Trophoblast cell (in vitro differentiated cells and primary cell): ENCODE measurements around the gene IDH3G.
A peak's percentile ranks its signal among the peaks of the same experiment; 100 is the strongest.

Experiments used
- DNase-seq, 2 donors: peaks; one replicate each; pipeline ENCODE4 v3.0.0-alpha.2; 2016
- H2AFZ ChIP-seq: 2 replicates; pipeline ENCODE4 v1.6.1; 2013; ENCODE audit warnings: low read length, moderate library complexity, mild to moderate bottlenecking; ENCODE audit not compliant: insufficient read depth, poor library complexity
- H2AK5ac ChIP-seq: 2 replicates; pipeline ENCODE4 v1.6.1; 2013; ENCODE audit warnings: mild to moderate bottlenecking, low read length
- H2BK120ac ChIP-seq: 2 replicates; pipeline ENCODE4 v1.6.1; 2013; ENCODE audit warnings: low read length, mild to moderate bottlenecking, moderate library complexity; ENCODE audit not compliant: insufficient read depth, poor library complexity
- H2BK12ac ChIP-seq: 2 replicates; pipeline ENCODE4 v1.6.1; 2013; ENCODE audit warnings: mild to moderate bottlenecking, low read length, moderate library complexity
- H2BK5ac ChIP-seq: 2 replicates; pipeline ENCODE4 v1.6.1; 2013; ENCODE audit warnings: low read length, low read depth, moderate library complexity, mild to moderate bottlenecking; ENCODE audit not compliant: poor library complexity
- H3K14ac ChIP-seq: 2 replicates; pipeline ENCODE4 v1.6.1; 2013; ENCODE audit warnings: mild to moderate bottlenecking, low read length
- H3K18ac ChIP-seq: 2 replicates; pipeline ENCODE4 v1.6.1; 2013; ENCODE audit warnings: mild to moderate bottlenecking, low read length
- H3K23ac ChIP-seq: 2 replicates; pipeline ENCODE4 v1.6.1; 2013; ENCODE audit warnings: low read length
- H3K27ac ChIP-seq: 2 replicates; pipeline ENCODE4 v1.5.1; 2013; ENCODE audit warnings: low read depth, mild to moderate bottlenecking, inconsistent platforms, low read length, moderate library complexity
- H3K27me3 ChIP-seq: 2 replicates; pipeline ENCODE4 v1.6.1; 2013; ENCODE audit warnings: inconsistent platforms, mild to moderate bottlenecking, low read length, moderate library complexity; ENCODE audit not compliant: insufficient read depth
- H3K36me3 ChIP-seq, 2 experiments: 1 replicate in 1 of 2; 2 replicates in 1 of 2; pipeline ENCODE4 v1.6.1; 2013; ENCODE audit warnings: low read length in 2 of 2, mild to moderate bottlenecking in 2 of 2, moderate library complexity in 1 of 2; ENCODE audit not compliant: insufficient read depth in 2 of 2, control insufficient read depth in 1 of 2
- H3K4ac ChIP-seq: 2 replicates; pipeline ENCODE4 v1.6.1; 2013; ENCODE audit warnings: low read depth, mild to moderate bottlenecking, low read length, moderate library complexity
- H3K4me1 ChIP-seq, 2 experiments: 1 replicate in 1 of 2; 2 replicates in 1 of 2; pipeline ENCODE4 v1.6.1; 2013; ENCODE audit warnings: low read length in 2 of 2, mild to moderate bottlenecking in 2 of 2, moderate library complexity in 1 of 2; ENCODE audit not compliant: insufficient read depth in 2 of 2, control insufficient read depth in 1 of 2
- H3K4me2 ChIP-seq: 2 replicates; pipeline ENCODE4 v1.6.1; 2013; ENCODE audit warnings: inconsistent platforms, mild to moderate bottlenecking, low read length, moderate library complexity
- H3K4me3 ChIP-seq: 2 replicates; pipeline ENCODE4 v1.5.1; 2013; ENCODE audit warnings: mild to moderate bottlenecking, low read depth, low read length, inconsistent platforms
- H3K79me1 ChIP-seq: one replicate; pipeline ENCODE4 v1.6.1; 2013; ENCODE audit warnings: low read length
- H3K79me2 ChIP-seq: 2 replicates; pipeline ENCODE4 v1.6.1; 2013; ENCODE audit warnings: low read length, mild to moderate bottlenecking; ENCODE audit not compliant: control insufficient read depth, insufficient read depth, poor library complexity
- H3K9ac ChIP-seq: 2 replicates; pipeline ENCODE4 v1.6.1; 2013; ENCODE audit warnings: mild to moderate bottlenecking, low read length
- H3K9me3 ChIP-seq: 2 replicates; pipeline ENCODE4 v1.6.1; 2013; ENCODE audit warnings: low read depth, mild to moderate bottlenecking, control low read depth, inconsistent platforms, low read length; ENCODE audit not compliant: insufficient read depth
- H4K12ac ChIP-seq: 2 replicates; pipeline ENCODE4 v1.6.1; 2013; ENCODE audit warnings: low read depth, mild to moderate bottlenecking, low read length, moderate library complexity
- H4K8ac ChIP-seq: 2 replicates; pipeline ENCODE4 v1.6.1; 2013; ENCODE audit warnings: low read depth, mild to moderate bottlenecking, low read length, moderate library complexity
- H4K91ac ChIP-seq: one replicate; pipeline ENCODE4 v1.6.1; 2013; ENCODE audit warnings: low read depth, mild to moderate bottlenecking, low read length, moderate library complexity
- WGBS: extraction: QIAGEN DNeasy Blood & Tissue Kit; methylation state at CpG from one replicate; pipeline ENCODE4 v1.1.7; 2013; ENCODE audit warnings: missing lambda C conversion rate; ENCODE audit not compliant: insufficient read length, insufficient coverage; ENCODE audit errors: extremely low coverage; 5-methylcytosine and 5-hydroxymethylcytosine counted together

Gene IDH3G

GRCh38 chrX:153781428-153782047 is 12.6 kb downstream of the IDH3G start:
- H2BK5ac ChIP-seq = no peak overlapping the region
- no peaks in the 10 kb centered on the region for H3K9me3 ChIP-seq
- H3K27ac ChIP-seq = no peak overlapping the region
- no peaks in the 10 kb centered on the region for H3K79me2 ChIP-seq
- H3K9ac ChIP-seq = no peak overlapping the region
- peak in 1 of 2 donors; percentile 10 for DNase-seq
- H3K18ac ChIP-seq = no peak overlapping the region
- H3K4me3 ChIP-seq = no peak overlapping the region
- no peak overlapping the region for H2BK12ac ChIP-seq
- H4K12ac ChIP-seq = no peak overlapping the region
- no CpG with 5 or more reads among the region's 24 CpGs for WGBS
- H3K23ac ChIP-seq = no peak overlapping the region
- no peak overlapping the region for H2AFZ ChIP-seq
- H3K4ac ChIP-seq = no peak overlapping the region
- H3K36me3 ChIP-seq = peaks cover 17 to 21% of the 10 kb centered on the region in 2 experiments
- H3K4me2 ChIP-seq = no peak overlapping the region
- no peak overlapping the region for H2BK120ac ChIP-seq
- H3K79me1 ChIP-seq = no peaks in the 10 kb centered on the region
- H4K91ac ChIP-seq = no peak overlapping the region
- H3K14ac ChIP-seq = no peak overlapping the region
- H2AK5ac ChIP-seq = no peak overlapping the region
- H4K8ac ChIP-seq = no peak overlapping the region
- no peaks in the 10 kb centered on the region for H3K27me3 ChIP-seq
- no peaks in the 10 kb centered on the region for H3K4me1 ChIP-seq

- no peak within 1 kb of the TSS for H2BK120ac ChIP-seq
- H3K9me3 ChIP-seq = peaks cover under 1% of the 10 kb centered on the region
- H2BK5ac ChIP-seq = no peak within 1 kb of the TSS
- no peak within 1 kb of the TSS for H4K8ac ChIP-seq
- H3K27ac ChIP-seq = no peak within 1 kb of the TSS
- H3K18ac ChIP-seq = no peak within 1 kb of the TSS
- DNase-seq = peak in 1 of 2 donors; percentile 26
- no CpG with 5 or more reads among the region's 52 CpGs for WGBS
- H3K4ac ChIP-seq = no peak within 1 kb of the TSS
- H2AK5ac ChIP-seq = no peak within 1 kb of the TSS
- no peak within 1 kb of the TSS for H4K91ac ChIP-seq
- no peaks in the 10 kb centered on the region for H3K27me3 ChIP-seq
- H3K4me3 ChIP-seq = no peak within 1 kb of the TSS
- H3K79me2 ChIP-seq = no peaks in the 10 kb centered on the region
- H2BK12ac ChIP-seq = no peak within 1 kb of the TSS
- H3K14ac ChIP-seq = no peak within 1 kb of the TSS
- H3K36me3 ChIP-seq = peaks cover 10 to 14% of the 10 kb centered on the region in 2 experiments
- no peaks in the 10 kb centered on the region for H3K79me1 ChIP-seq
- no peak within 1 kb of the TSS for H3K23ac ChIP-seq
- no peaks in the 10 kb centered on the region for H3K4me1 ChIP-seq
- H3K4me2 ChIP-seq = no peak within 1 kb of the TSS
- no peak within 1 kb of the TSS for H4K12ac ChIP-seq
- H2AFZ ChIP-seq = no peak within 1 kb of the TSS
- no peak within 1 kb of the TSS for H3K9ac ChIP-seq
These were observed 13.3 kb downstream of the IDH3G start, which contains the start of gene SRPK3 for GRCh38 chrX:153780678-153781427. Gene SRPK3, plus strand, starts transcription at chrX:153781041. Its CDS starts 46 bp downstream, at chrX:153781087.

DNA sequence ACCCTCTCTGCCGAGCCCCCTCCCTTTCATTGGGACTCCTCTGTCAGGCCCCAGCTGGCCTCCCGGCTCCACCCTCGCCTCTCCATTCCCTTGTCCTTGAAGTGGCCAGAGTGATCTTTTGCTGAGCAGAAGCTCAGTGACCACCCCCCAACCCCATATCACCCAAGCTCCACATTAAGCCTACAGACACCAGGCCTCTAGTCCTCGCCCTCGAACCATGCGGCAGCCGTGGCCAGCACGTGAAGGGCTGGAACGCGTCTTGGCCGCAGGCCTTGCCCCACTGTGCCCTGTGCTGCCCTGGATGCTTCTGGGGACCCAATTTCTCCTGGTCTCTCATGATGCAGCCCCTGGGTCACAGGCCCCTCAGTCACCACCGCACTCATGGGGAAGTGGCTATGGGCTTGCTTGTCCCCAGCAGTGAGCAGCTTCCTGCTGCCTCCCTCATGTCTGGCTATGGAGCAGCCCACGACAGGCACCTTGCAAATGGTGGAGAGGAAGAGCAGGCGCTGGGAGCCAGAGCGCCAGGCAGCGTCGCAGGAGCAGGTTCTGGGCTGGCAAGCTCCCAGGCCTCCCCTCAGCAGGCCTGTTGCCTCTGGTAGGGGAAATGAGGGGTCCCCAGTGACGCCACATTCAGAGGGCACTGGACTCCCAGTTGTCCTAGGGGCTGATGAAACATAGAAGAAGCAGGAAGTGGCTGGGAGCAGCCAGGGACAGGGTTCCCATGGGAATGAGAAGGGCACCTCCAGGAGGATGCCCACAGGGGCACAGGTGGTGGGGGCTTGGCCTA is 14.1 kb downstream of the IDH3G start:
- no peaks in the 10 kb centered on the region for H3K4me1 ChIP-seq
- DNase-seq = no peak
- H3K36me3 ChIP-seq = peaks cover 3 to 7% of the 10 kb centered on the region in 2 experiments
- H4K12ac ChIP-seq = no peak overlapping the region
- no peak overlapping the region for H2BK120ac ChIP-seq
- H2AK5ac ChIP-seq = no peak overlapping the region
- no peak overlapping the region for H3K14ac ChIP-seq
- no peak overlapping the region for H3K9ac ChIP-seq
- no peak overlapping the region for H3K4me2 ChIP-seq
- H4K8ac ChIP-seq = no peak overlapping the region
- no peak overlapping the region for H3K4me3 ChIP-seq
- peaks cover 3% of the 10 kb centered on the region for H3K9me3 ChIP-seq
- WGBS = no CpG with 5 or more reads among the region's 18 CpGs
- H2BK5ac ChIP-seq = no peak overlapping the region
- no peak overlapping the region for H3K27ac ChIP-seq
- no peak overlapping the region for H2BK12ac ChIP-seq
- H4K91ac ChIP-seq = no peak overlapping the region
- H2AFZ ChIP-seq = no peak overlapping the region
- H3K27me3 ChIP-seq = no peaks in the 10 kb centered on the region
- no peaks in the 10 kb centered on the region for H3K79me1 ChIP-seq
- H3K79me2 ChIP-seq = no peaks in the 10 kb centered on the region
- no peak overlapping the region for H3K4ac ChIP-seq
- H3K18ac ChIP-seq = no peak overlapping the region
- H3K23ac ChIP-seq = no peak overlapping the region

DNA sequence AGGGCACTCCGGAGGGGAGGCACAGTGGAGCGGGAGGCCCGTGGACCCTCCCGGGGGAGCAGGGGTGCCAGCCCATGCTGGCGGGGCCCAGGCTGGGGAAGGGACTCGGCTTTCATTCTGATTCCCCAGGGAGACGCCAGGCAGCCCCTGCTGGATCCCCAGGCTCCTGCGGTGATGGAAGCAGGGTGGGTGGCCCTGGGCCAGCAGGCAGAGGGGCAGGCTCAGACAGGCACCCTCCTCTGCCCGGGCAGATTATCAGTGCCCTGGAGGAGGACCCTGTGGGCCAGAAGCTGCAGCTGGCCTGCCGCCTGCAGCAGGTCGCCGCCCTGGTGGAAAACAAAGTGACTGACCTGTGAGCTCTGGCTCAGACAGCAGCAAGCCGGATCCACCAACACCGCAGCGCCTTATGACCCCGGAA is 15.5 kb downstream of the IDH3G start:
- WGBS = no CpG with 5 or more reads among the region's 16 CpGs
- Histone ChIP-seq H4K12ac (no peak overlapping the region), H2AK5ac (no peak overlapping the region), H3K79me1 (no peaks in the 10 kb centered on the region), H3K18ac (no peak overlapping the region), H3K4ac (no peak overlapping the region), H3K4me2 (no peak overlapping the region), H2BK5ac (no peak overlapping the region), H4K8ac (no peak overlapping the region), H3K79me2 (no peaks in the 10 kb centered on the region), H3K27ac (no peak overlapping the region), H2AFZ (no peak overlapping the region), H2BK12ac (no peak overlapping the region), H3K9me3 (peaks cover 3% of the 10 kb centered on the region), H3K27me3 (no peaks in the 10 kb centered on the region), H3K36me3 (peaks cover 3 to 5% of the 10 kb centered on the region in 2 experiments), H3K4me3 (no peak overlapping the region), H3K23ac (no peak overlapping the region), H3K9ac (no peak overlapping the region), H3K4me1 (no peaks in the 10 kb centered on the region), H2BK120ac (no peak overlapping the region), H3K14ac (no peak overlapping the region), H4K91ac (no peak overlapping the region)
- DNase-seq = no peak
